GM19043 (cell line): Measurements from ENCODE around the gene SOD1.

Experiments used
- ATAC-seq: cut with Tn5 transposase; IDR thresholded peaks from one replicate; pipeline ENCODE4 v1.9.1; 2021; ENCODE audit warnings: low read depth; ENCODE audit not compliant: unreplicated experiment

The SOD1 gene

DNA sequence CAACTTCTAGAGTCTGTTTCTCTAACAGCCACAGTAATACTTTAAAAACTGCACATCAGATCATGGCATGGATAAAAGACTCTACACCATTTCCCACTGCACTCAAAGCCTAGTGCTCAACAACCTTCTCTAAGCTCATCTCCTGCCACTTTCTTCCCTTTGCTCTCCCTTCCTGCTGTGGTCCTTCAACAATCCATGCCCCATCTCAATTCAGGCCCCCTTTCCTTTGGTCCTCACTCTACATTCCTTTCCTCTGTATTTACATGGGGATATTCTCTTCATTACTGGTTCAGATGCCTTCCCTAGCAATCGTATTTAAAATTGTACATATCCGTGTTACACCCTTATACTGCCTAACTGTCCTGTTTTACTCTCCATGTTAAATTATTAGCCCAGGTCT, 19.0 kb downstream of the SOD1 start:
- no peak for ATAC-seq

DNA sequence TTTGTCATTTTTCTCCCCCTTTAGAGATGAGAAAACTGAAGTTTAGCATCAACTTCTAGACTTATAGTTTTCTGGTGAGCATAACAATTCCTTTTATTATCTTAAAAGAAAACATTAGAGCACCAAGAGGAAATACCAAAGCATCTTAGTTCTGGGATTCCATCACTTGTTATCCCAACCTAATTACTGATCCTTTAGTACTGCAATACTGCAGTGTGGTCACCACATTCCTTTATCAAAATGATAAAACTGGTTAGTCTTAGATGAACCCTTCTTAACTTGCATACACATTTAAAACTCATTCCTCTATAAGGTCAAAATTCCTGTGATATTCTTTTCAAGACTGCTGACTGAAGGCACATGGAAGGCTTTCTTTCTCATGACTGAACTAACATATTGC, 23.1 kb downstream of the SOD1 start:
- no peak for ATAC-seq

DNA sequence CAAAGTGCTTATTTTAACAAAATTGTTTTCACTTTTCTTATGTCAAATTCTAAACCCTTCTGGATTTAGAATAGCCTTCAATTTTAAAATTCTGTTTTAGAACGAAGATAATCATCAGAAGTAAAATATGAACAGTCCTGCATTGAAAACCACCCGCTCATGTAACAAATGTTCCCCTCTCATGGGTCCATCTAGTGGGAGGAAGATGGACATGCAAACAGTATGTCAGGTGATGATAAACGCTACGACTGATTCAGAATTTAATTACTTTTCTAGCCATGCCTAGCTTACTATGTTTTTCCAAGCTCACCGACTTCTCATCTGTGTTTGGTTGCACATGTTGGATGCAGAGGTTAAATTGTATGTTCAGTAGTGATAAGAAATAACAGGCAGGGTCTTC, 23.5 kb downstream of the SOD1 start:
- ATAC-seq, result no peak

DNA sequence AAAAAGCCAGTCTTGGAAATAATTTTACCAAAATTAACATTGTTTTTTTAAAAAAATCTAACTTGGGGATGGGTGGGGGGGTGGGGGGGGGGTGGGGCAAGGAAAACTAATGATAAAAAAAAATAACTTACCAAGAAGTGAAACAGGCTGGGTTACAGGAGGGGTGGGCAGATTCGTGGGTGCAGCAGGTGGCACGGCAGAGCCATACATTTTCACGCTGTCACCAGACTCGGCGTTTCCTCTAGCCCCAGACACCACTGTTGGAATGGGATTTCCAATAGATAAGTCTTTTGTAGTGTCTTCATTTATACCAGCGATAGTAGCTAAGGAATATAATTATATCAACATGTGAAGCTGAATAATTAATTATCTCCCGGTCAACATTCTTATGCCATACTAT, 25.4 kb downstream of the SOD1 start:
- ATAC-seq, result no peak

DNA sequence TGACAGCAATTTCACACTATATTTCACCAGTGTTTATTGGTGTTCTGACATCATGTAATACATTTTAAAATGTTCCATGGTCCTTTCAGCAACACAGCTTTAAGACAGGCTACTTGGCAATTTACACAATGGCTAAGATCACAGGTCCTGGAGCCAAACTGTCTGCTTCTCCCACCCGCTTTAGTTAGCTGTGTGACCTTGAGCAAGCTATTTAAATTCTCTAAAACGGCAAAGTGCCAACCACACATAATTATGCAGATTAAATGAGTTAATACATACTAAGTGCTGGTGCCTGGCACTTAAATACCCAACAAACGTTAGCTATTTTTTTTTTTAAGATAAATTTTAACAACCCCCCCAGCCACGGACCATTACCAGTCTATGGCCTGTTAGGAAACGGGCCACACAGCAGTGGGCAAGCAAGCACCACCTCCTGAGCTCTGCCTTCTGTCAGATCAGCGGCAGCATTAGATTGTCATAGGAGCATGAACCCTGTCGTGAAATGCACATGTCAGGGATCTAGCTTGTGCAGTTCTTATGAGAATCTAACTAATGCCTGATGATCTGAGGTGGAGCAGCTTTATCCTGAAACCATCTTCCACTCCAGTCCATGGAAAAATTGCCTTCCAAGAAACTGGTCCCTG, 26.9 kb downstream of the SOD1 start:
- ATAC-seq, result no peak

DNA sequence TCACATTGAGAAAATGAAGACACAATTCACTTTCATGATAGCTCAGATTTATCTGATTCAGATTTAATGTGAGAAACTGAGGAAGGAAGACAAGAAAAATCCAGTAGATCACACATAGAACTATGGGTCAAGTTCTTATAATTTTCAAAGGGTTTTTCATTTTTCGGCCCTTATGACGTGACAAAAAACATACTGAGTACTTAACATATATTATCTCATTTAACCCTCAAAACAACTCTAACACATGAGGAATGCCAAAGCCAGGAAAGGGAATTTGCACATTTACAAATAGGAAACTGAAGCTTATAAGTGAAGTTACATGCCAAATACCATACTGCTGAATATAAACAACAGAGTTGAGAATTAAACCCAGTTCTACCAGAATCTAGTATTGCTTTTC, 27.6 kb downstream of the SOD1 start:
- no peak for ATAC-seq

DNA sequence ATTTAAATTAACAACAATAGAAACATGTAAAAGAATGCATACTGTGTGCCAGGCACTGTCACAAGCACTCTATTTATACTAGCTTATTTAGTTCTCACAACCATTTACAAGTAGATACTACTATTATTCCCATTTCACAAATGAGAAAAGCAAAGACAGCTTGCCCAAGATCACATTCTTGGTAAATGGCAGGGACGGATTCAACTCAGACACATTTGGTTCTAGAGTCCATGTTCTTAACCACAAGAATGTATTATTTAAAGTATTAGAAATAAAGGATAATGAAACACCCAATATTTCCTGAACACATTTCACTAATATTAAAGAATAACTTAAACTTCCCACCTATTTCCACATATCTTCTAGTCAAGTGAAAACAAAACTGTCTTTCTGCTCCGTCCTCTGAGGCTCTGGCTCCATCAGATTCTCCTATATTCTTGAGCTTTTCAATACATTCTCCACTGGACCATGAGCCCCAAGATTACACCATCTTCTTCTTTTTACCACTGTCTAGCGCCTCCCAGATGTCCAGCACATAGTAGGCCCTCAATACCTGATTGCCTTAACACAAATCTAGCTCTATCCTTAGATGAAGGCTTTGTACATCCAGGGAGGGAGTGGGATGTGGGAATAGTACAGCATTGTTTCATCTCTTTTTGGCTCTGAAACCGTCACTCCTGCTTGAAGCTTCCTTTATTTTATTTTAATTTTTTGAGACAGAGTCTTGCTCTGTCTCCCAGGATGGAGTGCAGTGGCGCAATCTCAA, 29.3 kb downstream of the SOD1 start:
- ATAC-seq, result no peak

DNA sequence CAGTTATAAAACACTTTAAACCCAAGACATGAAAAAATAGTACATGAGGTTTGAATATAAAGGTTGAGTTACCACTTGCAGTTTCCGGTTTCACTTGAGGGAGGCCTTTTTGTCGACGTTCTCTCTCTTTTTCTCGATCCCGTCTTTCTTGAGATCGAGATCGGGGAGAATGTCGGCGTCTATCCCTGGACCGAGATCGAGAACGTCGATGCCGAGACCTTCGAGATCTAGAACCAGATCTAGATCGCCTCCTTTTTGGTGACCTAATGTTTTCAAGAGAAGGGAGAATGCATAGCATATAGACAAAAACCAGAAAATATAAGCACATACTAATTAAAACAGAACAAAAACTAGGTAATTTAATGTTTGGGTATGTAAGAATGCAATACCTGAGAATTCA, 33.7 kb downstream of the SOD1 start:
- ATAC-seq, result no peak

DNA sequence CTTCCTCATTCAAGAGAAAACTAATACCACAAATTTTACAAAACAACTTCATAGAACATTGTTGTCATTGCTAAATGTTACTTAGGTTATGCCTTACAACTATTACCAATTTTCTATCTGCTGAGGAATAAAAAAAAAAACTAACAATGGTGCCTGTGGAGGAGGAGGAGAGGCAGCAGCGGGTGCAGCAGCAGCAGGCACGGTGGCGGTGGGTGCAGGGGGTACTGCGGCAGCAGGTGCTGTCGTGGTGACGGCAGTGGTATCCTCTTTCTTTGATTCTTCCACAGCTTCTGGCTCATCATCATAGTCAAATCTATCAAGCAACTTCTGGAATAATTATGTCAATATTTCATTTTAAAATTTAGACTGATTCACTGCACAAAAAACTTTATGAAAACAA, 36.9 kb downstream of the SOD1 start:
- ATAC-seq, result no peak

DNA sequence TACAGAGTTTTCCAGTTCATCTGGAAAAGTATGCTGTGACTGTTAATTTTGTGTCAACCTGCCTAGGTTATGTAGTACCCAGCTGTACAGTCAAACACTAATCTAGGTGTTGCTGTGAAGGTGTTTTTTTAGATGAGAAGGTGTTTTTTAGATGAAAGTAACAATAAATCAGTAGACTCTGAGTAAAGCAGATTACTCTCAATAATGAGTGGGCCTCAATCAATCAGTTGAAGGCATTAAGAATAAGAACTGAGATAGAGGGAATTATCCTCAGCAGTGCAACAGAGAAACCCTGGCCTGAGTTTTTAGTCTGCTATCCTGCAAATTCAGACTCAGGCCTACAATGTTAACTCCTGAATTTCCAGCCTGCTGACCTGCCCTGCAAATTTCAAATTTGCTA, 39.0 kb downstream of the SOD1 start:
- ATAC-seq, result no peak

DNA sequence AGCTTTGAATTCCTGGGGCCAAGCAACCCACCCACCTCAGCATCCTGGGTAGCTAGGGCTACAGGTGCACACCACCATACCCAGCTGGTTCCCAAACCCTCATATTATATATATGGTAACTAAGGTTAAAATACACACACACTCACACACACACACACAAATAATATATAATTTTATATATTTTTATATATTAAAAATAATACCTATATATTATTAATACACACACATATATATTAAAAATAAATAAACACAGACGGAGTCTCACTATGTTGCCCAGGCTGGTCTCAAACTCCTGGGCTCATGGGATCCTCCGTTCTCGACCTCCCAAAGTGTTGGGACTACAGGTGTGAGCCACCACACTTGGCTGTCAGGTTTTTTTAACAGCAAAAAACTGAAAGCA, 40.5 kb downstream of the SOD1 start:
- no peak for ATAC-seq

DNA sequence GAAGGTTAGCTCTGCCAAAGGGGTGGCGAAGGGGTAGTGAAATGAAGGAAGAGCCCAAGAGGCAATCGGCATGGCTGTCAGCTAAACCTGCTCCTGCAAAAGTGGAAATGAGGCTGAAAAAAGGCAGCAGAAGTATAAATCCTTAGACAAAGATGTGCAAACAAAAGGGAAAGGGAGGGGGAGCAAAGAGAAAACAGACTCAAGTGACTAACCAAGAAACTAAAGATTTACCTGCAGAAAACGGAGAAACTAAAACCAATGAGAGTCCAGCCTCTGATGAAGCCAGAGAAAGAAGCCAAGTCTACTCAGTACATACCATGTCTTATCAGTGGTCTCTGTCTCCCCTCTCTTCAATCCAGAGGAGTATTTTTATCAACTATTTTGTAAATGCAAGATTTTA, 47.1 kb downstream of the SOD1 start:
- no peak for ATAC-seq

DNA sequence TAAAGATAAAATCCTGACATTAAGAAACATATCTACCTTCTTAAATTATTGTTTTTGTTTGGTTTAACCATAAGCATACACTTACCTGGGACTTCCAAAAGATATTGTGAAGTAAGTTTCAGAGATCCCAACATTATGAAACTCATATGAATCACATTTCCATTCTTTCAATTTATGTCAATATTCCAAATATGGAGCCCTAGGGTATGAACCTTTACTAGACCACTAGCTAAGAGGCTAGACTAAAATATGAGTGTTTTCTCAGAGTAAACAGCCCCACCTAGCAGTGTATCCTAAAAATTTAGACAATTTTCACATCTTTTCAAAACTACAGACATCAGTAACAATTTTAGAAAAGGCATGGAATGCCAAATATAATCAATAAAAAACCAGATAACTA, 48.0 kb downstream of the SOD1 start:
- no peak for ATAC-seq

DNA sequence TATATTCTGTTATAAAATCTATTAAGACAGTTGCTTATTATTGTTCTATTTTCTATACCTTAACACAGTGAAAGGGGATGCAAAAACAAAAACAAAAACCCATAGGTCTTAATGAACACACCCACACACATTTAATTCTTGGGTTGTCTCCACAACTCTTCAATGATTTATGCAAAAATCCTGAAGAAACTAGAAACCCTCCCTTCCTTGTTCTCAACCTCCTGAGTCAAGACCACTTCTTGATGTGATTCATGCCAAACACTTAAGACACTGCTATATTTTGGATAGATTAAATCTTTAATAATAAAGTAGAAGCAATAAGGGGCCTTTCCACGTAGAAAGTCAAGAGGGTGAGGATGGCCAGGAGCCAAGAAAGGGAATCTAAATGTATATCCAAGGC, 49.0 kb downstream of the SOD1 start:
- ATAC-seq, result no peak

DNA sequence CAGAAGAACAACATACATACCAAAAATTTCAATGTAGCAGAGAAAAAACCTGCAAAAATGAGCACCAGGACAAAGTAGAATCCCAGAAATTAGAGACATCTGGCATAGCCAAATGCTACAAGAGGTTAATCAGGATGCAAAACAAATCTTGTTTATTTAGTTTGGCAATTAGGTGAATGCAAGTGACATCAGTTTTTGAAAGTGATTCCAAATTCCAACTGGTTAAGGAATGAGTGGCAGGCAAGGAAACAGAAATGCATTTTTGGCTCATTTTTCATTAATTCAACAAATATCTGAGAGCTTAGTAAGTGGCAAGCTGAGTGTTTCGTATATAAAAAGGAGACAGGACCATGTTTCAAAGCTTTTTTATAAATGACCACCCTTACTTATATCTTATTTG, 51.1 kb downstream of the SOD1 start:
- ATAC-seq, result no peak

DNA sequence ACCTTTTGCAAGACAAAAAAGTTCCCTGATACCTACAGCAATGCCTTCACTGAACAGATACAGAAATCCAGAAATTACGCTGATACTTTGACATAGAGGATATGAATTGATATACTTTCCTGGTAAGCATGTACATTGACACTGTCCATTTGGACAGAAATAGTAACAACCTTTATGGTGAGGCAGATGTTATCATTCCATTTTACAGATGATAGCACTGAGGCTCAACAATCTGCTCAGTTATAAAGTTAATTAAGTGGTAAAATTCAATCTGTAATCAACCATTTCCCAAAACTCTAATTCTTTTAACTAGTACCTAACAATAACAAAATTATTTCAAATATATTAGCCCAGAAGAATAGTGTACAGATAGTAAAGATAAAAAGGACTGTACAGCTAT, 51.8 kb downstream of the SOD1 start:
- no peak for ATAC-seq

DNA sequence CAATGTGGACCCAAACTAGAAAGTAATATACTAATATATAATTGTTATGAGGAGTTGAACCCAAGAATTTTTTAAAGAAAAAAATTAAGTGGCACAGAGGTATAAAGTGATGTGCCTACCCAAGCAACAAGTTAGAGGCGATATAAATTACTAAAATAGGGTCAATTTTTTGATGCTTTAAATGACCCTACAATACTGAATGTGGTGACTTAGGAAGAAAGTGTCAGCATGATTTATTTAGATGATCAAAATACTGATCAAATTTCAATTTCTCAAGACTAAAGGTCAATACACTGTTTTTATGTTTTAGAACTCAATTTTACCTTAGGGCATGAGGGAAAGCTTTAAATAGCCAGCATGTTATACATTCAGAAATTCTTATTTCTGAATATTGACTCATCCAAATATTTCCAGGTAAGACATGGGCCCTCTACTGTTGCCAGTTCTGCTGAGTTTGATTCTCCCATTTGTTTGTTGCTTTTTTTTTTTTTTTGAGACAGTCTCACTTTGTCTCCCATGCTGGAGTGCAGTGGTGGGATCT, 52.3 kb downstream of the SOD1 start:
- ATAC-seq, result no peak

DNA sequence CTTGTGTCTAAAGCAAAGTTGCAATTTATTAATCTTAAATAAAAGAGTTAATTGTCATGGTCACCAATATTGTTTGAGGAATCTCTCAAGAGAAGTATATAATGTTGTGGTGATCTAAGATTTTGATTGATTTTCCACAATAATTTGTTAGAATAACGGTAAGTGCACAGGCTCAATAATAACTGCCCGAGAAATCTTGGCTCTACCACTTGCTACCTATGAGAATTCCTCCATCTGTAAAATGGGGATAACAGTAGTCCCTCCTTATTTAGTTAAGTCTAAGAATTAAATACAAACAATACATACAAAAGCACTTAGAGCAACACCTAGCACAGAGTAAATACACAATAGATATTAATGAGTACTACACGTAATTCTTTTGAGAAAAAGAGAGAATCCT, 53.6 kb downstream of the SOD1 start:
- no peak for ATAC-seq

DNA sequence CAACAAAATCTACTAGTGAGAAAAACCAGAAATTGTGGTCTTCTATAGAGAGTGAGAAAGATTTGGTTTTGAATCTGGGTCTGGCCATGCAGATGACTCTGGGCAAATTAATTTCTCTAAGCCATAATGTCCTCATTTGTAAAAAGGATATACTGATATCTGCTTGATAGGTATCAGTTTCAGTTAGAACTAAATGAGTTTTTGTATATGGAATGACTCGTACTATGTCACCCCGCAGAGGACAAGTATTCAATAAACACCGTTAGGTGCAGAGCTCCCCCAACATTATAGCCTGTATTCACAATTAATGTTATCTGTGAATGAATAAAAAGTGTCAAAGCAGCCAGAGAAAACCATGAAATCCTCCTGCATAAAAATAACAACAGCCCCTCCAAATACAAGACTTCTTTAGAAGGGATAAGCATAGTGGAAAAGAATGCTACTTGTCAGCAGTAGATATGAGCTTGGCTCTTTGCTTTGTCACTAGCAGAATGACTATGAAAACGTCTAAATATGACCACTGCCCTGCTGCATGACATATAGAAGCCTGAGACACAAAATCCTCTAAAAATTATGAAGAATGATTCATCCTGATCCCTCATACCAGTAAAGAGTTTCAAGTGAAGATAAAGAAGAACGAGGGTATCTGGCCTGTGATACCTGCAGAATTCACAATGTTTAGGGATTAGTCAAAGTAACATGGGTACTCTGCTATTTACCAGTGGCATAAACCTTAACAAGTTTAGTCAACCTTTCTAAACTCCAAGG, 54.7 kb downstream of the SOD1 start:
- no peak for ATAC-seq

DNA sequence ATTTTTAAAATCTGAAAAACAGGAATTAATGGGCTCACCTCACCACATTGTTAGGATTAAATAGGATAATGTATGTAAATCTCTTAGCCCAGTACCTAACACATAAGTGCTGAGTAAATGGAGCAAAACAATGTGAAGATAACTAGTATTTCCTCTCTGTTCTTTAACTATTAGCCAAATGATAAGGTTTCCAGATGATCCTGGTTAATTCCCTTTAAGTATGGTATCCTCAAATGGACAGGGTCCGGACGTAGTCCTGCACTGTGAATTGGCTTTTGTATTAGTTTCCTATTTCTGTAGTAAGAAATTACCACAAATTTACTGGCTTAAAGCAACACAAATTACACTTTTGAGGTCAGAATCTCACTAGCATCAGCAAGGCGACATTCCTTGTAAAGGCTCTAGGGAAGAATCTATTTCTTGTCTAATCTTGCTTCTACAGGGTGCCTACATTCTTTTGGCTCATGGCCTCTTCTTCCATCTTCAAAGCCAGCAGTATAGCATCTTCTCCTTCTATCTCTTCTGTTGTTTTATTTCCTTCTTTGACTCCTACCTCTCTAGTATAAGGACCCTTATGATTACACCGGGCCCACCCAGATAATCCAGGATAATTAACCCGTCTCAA, 55.4 kb downstream of the SOD1 start:
- ATAC-seq, result no peak

DNA sequence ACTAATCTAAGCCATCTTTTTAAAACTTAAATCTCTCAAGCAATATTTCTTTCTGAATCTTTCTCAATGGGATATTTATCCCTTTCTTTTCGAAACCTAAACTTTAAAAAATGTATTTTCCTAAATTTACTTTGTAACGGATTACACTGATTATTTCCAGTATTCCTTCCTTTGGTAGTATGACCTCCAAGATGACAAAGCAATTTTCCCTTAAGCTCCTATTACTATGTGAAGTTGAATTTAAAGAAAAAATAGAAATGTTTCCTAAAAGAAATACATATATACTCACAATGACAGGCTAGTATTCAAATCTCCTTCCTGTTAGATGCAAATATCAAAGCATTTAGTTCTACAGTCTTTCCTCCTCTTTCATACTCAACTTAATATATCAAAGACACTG, 56.6 kb downstream of the SOD1 start:
- no peak for ATAC-seq
